Erythroblast (primary cell): ENCODE measurements around the gene NDUFV3.

Source experiments
- GATA1 ChIP-seq: IDR thresholded peaks from 2 replicates; pipeline ENCODE4 v1.6.1; 2011; ENCODE audit warnings: low read depth, mild to moderate bottlenecking, control low read depth, low read length, moderate library complexity
- POLR2A ChIP-seq: IDR thresholded peaks from 2 replicates; pipeline ENCODE4 v1.6.1; 2011; ENCODE audit warnings: mild to moderate bottlenecking, low read length

DNA sequence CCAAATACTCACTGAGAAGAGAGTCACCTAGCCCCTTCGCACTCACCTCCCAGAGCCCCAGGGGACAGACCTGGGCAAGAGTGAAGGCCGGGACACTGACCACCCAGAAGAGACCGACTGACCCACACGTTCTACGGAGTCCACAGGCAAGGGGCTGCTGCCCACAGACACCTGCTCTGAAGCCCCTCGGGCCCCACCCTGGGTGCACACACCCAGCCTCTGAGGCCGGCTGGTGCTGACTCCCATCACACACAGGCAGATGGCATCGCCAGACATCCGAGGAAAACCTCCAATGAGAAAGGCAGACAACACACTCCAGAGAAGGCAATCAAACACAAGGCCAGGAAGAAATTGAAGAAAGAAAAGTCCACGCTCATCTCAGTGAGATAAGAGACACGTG, 35.9 kb upstream of the NDUFV3 start:
- TF ChIP-seq POLR2A (no peak), GATA1 (no peak)
